ENCODE data around the gene CACNB1.

Gene CACNB1

DNA sequence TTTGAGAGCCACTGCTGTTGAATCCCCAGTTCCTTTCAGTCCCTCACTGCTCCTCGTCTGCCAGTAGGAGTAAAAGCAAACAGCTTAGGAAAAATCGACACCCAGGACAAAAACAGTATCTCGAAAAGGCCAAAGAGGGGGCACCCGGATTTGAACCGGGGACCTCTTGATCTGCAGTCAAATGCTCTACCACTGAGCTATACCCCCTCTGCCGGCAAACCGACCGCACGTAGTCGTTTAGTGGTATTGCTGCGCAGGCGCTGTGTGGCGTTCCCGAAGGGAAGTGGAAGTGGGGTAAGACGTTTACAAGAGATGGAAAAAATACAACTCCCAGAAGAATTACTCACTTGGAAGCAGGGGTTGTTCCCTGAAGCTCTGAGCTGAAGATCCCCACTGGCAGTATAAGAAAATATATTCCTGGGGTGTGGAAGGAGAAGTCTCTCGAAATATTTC is 43.8 kb downstream of the CACNB1 start:
- TF ChIP-seq ZFX (IDR thresholded peaks at IDR 0.05) (no peak), CTCF (conservative IDR thresholded peaks at IDR 0.05) (no peak)
- H3K27ac ChIP-seq = peak overlapping the region; percentile 67

DNA sequence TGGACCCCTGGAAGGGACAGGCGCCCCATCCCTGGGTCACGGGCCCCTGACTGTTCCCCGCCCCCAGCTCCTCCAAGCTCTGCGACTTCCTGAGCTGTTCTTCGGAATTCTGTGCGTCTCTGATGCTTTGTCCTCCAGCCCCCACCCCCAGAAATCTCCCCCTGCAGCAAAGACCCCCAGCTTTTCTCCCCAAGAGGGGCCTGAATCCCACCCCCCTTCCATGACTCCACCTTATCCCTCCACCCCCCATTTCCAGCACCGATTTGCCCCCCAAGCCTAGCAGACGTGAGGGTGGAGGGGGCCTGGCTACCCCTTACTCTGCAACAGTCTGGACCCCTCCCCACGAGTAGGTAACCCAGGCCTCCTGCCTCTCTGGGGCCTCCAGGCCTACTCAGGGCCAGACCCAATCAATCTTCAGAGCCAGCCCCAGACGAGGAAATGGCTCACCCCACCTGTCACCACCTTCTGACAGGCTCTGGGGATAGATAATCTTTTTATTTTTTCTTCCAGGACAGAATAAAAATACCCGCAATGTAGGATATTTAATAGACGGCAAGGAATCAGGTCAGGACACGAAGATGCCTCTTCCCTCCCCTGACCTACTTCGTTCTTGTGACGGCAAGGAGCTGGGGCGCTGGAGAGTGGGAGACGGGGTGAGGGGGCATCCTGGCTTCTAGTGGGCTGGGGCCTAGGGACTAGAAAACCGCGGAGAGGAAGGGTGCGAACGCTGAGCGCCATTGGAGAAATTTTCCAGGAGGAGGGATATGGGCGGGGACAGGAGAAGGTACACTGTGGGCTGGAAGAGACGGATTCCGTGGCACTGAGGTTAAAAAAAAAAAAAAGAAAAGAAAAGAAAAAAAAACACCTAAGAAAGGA is 45.3 kb downstream of the CACNB1 start:
- TF ChIP-seq ZFX (IDR thresholded peaks at IDR 0.05) (no peak), CTCF (conservative IDR thresholded peaks at IDR 0.05) (no peak)
- no peak overlapping the region; the same call in 1 of the 2 replicates for H3K27ac ChIP-seq

DNA sequence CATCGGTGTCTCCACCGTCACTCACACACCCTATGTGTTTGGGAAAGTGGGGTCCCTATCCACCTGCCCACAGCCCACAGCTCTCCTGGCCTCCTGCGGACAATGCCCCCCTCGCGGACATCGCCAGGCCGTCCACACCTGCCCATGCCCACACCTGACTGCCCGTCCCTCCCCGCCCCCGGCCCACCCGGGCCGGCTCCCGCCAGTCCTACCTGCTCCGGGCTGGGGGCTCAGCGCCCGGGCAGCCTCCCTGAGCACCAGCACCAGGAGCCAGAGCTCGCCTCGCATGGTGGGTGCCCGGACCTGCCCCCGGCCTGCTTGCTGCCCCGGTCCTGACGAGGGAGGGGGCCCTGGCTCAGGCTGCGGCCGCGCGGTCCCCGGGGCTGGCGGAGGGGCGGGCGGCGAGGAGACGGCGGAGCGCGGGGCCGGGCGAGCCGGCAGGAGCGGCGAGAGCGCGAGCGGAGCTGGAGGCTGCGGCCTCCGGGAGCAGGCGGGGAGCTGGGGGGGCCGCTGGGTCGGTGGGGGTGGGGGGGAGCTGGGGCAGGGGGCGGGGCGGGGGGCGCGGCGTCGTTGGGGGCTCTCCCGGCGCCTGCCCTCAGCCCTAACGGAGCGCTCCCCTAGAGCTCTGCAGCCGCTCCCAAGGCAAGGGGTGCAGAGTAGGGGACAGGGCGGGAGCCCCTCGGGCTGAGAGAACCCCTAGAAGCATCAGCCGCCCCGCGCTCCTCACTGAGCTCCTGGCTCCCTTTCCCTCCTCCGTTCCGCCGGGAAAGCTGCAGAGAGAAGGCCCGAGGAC is 46.1 kb downstream of the CACNB1 start, which contains the start of gene PLXDC1:
TSS of gene PLXDC1 (minus strand) at position 488 of the 793 bp plus-strand sequence. CDS start at position 288, 200 bp downstream.
- no peak within 1 kb of the TSS; the same call in 1 of the 2 replicates for H3K27ac ChIP-seq
- TF ChIP-seq ZFX (IDR thresholded peaks at IDR 0.05) = no peak
- TF ChIP-seq CTCF (conservative IDR thresholded peaks at IDR 0.05) = no peak

DNA sequence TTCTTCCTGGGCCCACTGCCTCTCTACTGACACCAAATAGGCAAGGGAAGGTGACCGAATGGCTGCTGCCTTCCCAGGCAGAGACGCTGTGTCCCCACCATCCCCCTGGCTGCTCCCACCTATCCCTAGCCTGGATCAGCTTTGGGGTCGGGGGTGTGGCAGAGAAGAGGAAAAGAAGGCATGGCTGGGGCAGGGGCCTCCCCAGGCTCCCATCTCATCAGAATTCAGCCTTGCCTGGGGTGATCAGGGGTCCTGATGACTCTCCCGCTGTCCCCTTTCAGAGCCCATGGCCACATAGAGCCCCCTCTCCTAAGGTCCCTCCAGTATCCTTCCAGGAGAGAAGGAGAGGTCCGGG is 46.7 kb downstream of the CACNB1 start:
- TF ChIP-seq ZFX (IDR thresholded peaks at IDR 0.05) = no peak
- no peak for TF ChIP-seq CTCF (conservative IDR thresholded peaks at IDR 0.05)
- no peak overlapping the region for H3K27ac ChIP-seq

DNA sequence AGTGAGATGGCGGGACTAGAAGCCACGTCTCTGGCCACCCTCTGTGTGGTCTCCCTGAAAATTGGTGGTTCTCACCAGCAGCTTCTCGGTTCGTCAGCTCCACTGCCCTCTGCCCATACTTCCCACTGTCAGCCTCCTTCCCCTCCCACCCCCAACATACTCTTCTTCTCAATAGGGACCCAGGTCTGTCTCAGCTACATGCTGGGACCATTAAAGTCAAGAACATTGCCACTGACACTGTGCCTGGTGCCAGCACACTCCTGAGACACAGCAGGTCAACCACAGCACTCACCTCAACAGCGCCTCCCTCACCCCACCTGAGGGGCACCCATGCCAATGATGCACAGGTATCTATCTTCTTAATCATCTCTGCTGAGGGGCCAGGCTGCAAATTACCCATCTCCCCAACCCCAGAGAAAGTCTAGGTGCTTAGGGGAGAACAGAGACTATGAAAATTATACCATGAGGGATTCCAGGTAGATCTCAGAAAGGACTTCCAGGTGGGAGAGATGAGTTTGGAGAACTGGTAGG is 47.3 kb downstream of the CACNB1 start:
- TF ChIP-seq CTCF (conservative IDR thresholded peaks at IDR 0.05) = no peak
- TF ChIP-seq ZFX (IDR thresholded peaks at IDR 0.05) = no peak
- H3K27ac ChIP-seq = no peak overlapping the region

DNA sequence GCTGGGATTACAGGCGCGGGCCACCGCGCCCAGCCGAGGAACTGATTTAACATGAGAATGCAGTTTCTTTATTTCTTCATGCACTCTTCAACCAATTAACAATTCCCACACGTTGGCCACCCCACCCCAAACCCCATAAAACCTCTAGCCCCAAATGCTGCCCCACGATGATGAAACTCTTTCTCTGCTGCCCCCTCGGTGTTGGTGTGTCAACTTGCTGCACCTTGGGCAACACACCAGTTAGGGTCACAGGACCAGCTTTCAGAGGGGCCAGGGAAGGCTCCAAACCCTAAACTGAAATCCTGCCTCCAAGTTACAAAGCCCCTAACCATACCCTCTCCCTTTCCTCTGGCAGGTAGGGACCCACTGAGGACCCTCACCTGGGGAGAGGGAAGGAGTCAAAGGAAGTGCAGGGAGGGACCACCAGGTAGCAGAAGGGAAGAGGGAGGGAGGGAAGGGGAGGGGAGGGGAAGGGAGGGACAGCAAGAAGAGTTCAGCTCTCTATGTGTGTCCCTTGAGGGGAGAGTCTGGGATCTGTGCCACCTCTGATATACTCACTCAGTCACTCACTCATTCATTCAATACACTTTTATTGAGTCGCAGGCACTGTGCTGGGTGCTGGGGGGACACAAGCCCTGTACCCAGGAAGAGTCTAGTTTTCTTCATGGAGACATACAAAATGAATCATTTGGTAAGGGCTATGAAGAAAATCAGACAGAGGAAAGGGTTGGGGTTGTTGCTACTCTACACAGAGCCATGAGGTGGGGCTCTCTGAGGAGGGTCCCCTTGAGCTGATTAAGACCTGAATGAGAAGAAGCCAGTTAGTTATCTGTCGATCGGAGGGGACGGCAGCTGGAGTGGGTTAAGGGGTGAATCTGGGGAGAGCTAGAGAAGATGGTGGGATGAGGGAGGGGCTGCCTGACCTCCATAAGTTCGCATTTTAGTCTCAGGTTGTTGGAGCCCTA is 50.0 kb downstream of the CACNB1 start:
- no peak overlapping the region for H3K27ac ChIP-seq
- TF ChIP-seq ZFX (IDR thresholded peaks at IDR 0.05) = no peak
- TF ChIP-seq CTCF (conservative IDR thresholded peaks at IDR 0.05) = no peak
